Fibroblast of lung (primary cell): ENCODE data around the gene ADGRA3. TPM values are rescaled to one million over a fixed set of nuclear protein-coding genes. Genes with fewer than 3 reads are reported as not detected.

Experiments used
- DNase-seq, 2 donors: peaks; one replicate each; pipeline versions ENCODE4 v3.0.0 to v3.0.0-alpha.2; 2010; ENCODE audit warnings: low read depth in 2 of 2
- H2AFZ ChIP-seq: 2 replicates; pipeline ENCODE4 v1.5.1; 2012; ENCODE audit warnings: low read length, control low read depth, inconsistent platforms
- H3K27ac ChIP-seq: 2 replicates; pipeline ENCODE4 v1.5.1; 2011; ENCODE audit warnings: low read length, control low read depth; ENCODE audit not compliant: insufficient read depth
- H3K27me3 ChIP-seq: 2 replicates; pipeline ENCODE4 v1.5.1; 2011; ENCODE audit warnings: mild to moderate bottlenecking, low read length; ENCODE audit not compliant: control insufficient read depth, insufficient read depth
- H3K36me3 ChIP-seq: 2 replicates; pipeline ENCODE4 v1.5.1; 2011; ENCODE audit warnings: low read length; ENCODE audit not compliant: control insufficient read depth, insufficient read depth
- H3K4me1 ChIP-seq: 2 replicates; pipeline ENCODE4 v1.5.1; 2011; ENCODE audit warnings: low read length; ENCODE audit not compliant: control insufficient read depth, insufficient read depth; ENCODE audit errors: extremely low read depth
- H3K4me2 ChIP-seq: 2 replicates; pipeline ENCODE4 v1.5.1; 2011; ENCODE audit warnings: low read length, control low read depth; ENCODE audit not compliant: insufficient read depth; ENCODE audit errors: extremely low read depth
- H3K4me3 ChIP-seq, 4 experiments: fragments of 200-600 bp in 1 of 4; sonication (generic) in 1 of 4; replicated peaks in 1 of 4; 2 replicates each; pipeline ENCODE4 v1.5.1; 2011 to 2016; ENCODE audit warnings: low read length in 4 of 4, low read depth in 3 of 4, mild to moderate bottlenecking in 3 of 4, control low read depth in 2 of 4, inconsistent platforms in 1 of 4, mixed read lengths in 1 of 4; ENCODE audit not compliant: insufficient read depth in 1 of 4; ENCODE audit errors: control extremely low read depth in 1 of 4
- H3K79me2 ChIP-seq: 2 replicates; pipeline ENCODE4 v1.5.1; 2012; ENCODE audit warnings: mild to moderate bottlenecking, low read length, inconsistent platforms; ENCODE audit not compliant: control insufficient read depth, insufficient read depth
- H3K9ac ChIP-seq: 2 replicates; pipeline ENCODE4 v1.5.1; 2011; ENCODE audit warnings: mild to moderate bottlenecking, low read length, control low read depth; ENCODE audit not compliant: insufficient read depth
- H3K9me3 ChIP-seq: 2 replicates; pipeline ENCODE4 v1.5.1; 2012; ENCODE audit warnings: low read depth, low read length; ENCODE audit not compliant: control insufficient read depth, insufficient read depth
- H4K20me1 ChIP-seq: 2 replicates; pipeline ENCODE4 v1.5.1; 2011; ENCODE audit warnings: low read length; ENCODE audit not compliant: control insufficient read depth, insufficient read depth; ENCODE audit errors: extremely low read depth
- EZH2 ChIP-seq: IDR thresholded peaks from 2 replicates; pipeline ENCODE4 v1.5.1; 2012; ENCODE audit warnings: low read length, control low read depth, mild to moderate bottlenecking; ENCODE audit errors: missing control alignments
- polyA plus RNA-seq, 2 donors: library from polyadenylated mRNA; depleted of rRNA in 1 of 2; stranded (reverse) in 1 of 2; unstranded in 1 of 2; fragments of >200 nt; gene quantifications; 2 replicates each; pipeline ENCODE4 v1.2.1, GENCODE V29; 2011 to 2012; ENCODE audit warnings: missing spikeins in 1 of 2
- total RNA-seq: library from RNA; depleted of rRNA; stranded (reverse); fragments of >200 nt; gene quantifications from 2 replicates; pipeline ENCODE4 v1.2.1, GENCODE V29; 2014
- TF ChIP-seq, protein P1 (sequence below), 2 donors: IDR thresholded peaks in 1 of 2; conservative IDR thresholded peaks in 1 of 2; 1 replicate in 1 of 2; 2 replicates in 1 of 2; pipeline ENCODE4 v1.5.1; 2011 to 2012; ENCODE audit warnings: low read length in 2 of 2, control low read depth in 1 of 2, inconsistent platforms in 1 of 2, low read depth in 1 of 2, mild to moderate bottlenecking in 1 of 2

The ADGRA3 gene
- total and polyA plus RNA-seq, 2 donors (not counting 1 experiment from before 2014, with no cell fraction given): 13.0 to 15.2 TPM

DNA sequence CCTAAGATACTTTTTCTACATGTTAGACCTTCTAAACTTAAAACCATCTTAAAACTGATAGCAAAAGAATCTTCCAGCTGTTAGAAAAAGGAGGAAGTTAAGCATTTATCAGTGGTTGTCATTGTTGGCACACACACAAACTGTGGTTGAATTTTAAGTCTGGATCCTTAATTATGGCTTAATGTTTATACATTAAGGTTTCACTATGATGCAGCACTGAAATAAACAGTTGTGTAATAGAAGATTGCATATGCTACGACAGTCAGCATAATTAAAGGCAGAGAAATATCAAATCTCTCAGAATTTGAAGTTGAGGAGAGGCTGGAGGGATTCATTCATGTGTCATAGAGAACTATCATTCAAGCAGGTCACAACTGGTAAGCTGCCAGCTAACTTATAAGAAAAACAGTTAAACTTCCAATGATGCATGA is 32.3 kb downstream of the ADGRA3 start:
- Histone ChIP-seq H4K20me1 (no peaks in the 10 kb centered on the region), H3K79me2 (peaks cover 6% of the 10 kb centered on the region), H3K9ac (no peak overlapping the region), H3K36me3 (no peaks in the 10 kb centered on the region), H3K4me2 (peak overlapping the region; percentile 55), H3K9me3 (no peaks in the 10 kb centered on the region), H3K27ac (no peak overlapping the region), H2AFZ (no peak overlapping the region), H3K4me1 (peaks cover 22% of the 10 kb centered on the region), H3K4me3 (no peak overlapping the region), H3K27me3 (no peaks in the 10 kb centered on the region)
- no peak for TF ChIP-seq EZH2
- TF ChIP-seq, protein P1, sequence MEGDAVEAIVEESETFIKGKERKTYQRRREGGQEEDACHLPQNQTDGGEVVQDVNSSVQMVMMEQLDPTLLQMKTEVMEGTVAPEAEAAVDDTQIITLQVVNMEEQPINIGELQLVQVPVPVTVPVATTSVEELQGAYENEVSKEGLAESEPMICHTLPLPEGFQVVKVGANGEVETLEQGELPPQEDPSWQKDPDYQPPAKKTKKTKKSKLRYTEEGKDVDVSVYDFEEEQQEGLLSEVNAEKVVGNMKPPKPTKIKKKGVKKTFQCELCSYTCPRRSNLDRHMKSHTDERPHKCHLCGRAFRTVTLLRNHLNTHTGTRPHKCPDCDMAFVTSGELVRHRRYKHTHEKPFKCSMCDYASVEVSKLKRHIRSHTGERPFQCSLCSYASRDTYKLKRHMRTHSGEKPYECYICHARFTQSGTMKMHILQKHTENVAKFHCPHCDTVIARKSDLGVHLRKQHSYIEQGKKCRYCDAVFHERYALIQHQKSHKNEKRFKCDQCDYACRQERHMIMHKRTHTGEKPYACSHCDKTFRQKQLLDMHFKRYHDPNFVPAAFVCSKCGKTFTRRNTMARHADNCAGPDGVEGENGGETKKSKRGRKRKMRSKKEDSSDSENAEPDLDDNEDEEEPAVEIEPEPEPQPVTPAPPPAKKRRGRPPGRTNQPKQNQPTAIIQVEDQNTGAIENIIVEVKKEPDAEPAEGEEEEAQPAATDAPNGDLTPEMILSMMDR (conservative IDR thresholded peaks at IDR 0.05 in 1 of 2, IDR thresholded peaks at IDR 0.05 in 1 of 2; ENCODE audit: low read depth in 1 of 2, low read length in 2 of 2): no peak
- DNase-seq: peak; percentile 90 to 93

DNA sequence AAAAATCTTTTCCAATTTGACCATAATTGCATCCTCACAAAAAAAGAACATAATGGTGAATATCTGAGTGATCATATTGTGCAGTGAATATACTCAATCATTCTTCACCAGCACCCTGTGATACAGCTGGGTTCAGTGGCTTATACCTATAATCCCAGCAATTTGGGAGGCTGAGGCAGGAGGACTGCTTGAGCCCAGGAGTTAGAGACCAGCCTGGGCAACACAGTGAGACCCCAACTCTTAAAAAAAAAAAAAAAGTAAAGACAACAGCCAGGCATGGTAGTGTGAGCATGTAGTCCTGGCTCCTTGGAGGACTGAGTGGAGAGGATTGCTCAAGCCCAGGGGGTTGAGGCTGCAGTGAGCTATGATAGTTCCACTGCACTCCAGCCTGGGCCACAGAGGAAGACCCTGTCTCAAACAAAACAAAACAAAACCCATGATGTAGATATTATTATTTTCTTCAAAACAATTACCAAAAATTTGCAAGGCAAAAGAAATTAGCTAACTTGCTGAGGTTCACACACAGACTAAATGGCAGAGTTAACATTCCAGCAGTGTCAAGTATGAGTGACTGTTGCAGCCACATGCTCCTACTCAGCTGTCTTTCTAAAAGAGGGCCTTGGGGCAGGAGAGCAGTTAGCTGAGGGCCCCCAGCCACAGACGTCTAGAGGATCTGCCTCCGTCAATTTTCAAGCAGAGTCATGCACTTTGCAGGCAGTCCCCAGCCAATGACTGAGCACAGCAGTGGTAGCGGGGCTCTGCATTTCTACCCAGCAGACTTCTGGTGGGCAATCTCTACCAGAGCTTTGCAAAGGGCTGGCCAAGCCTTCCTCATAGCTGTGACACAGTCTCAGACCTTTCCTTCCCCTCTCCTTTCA is 33.4 kb downstream of the ADGRA3 start:
- H3K4me2 ChIP-seq: no peak overlapping the region
- H3K27me3 ChIP-seq: no peaks in the 10 kb centered on the region
- H3K9me3 ChIP-seq: no peaks in the 10 kb centered on the region
- H3K4me1 ChIP-seq: peaks cover 22% of the 10 kb centered on the region
- no peaks in the 10 kb centered on the region for H3K36me3 ChIP-seq
- DNase-seq: peak in 1 of 2 donors; percentile 40
- H2AFZ ChIP-seq: no peak overlapping the region
- H3K4me3 ChIP-seq: no peak overlapping the region
- no peak overlapping the region for H3K9ac ChIP-seq
- no peak overlapping the region for H3K27ac ChIP-seq
- peaks cover 3% of the 10 kb centered on the region for H3K79me2 ChIP-seq
- TF ChIP-seq EZH2: no peak
- H4K20me1 ChIP-seq: no peaks in the 10 kb centered on the region

DNA sequence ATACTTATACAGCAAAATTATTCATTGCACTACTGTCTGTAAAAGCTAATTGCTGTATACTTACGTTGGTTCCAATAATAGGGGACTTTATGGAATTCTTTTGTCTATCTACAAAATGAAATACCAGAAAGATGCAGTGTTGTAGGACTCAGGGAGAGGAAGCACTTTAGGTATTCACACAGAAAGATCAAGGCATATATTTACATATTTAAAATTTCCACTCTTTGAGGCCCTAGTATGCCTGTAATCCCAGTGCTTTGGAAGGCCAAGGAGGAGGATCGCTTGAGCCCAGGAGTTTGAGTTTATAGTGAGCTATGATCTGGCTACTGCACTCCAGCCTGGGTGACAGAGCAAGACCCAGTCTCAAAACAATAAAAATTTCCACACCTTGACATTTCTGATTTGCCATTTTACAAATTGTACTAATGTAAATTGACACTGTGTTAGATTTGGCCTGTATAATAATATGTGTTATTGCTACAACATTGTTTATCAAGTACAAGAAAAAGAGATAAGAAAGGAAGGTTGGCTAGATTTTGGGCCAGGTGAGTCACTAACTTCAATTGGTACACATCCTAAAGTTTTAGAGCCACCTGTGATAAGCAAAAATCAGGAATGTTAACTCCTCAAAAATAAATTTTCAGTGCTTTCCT is 35.1 kb downstream of the ADGRA3 start:
- Histone ChIP-seq H3K4me3 (no peak overlapping the region), H3K9me3 (no peaks in the 10 kb centered on the region), H3K79me2 (no peaks in the 10 kb centered on the region), H3K36me3 (no peaks in the 10 kb centered on the region), H2AFZ (no peak overlapping the region), H3K27ac (no peak overlapping the region), H3K4me2 (no peak overlapping the region), H3K4me1 (peaks cover 14% of the 10 kb centered on the region), H3K9ac (no peak overlapping the region), H4K20me1 (no peaks in the 10 kb centered on the region), H3K27me3 (no peaks in the 10 kb centered on the region)
- no peak for DNase-seq
- TF ChIP-seq, protein P1 (conservative IDR thresholded peaks at IDR 0.05 in 1 of 2, IDR thresholded peaks at IDR 0.05 in 1 of 2; ENCODE audit: low read depth in 1 of 2, low read length in 2 of 2): no peak
- no peak for TF ChIP-seq EZH2
